Measurements from ENCODE around the gene GAB2. TPM values are rescaled to one million over a fixed set of nuclear protein-coding genes. Genes with fewer than 3 reads are reported as not detected.

The GAB2 gene
- total RNA-seq, 1 experiment from 2014 or later: 10.6 TPM

GRCh38 chr11:78415338-78415737, 2.3 kb downstream of the GAB2 start:
- no TSS peak for BruUV-seq (replicated peaks)
- H3K4me3 Mint-ChIP-seq (ENCODE audit: low read depth, unreplicated experiment): no peak overlapping the region
- DNase-seq: no peak
- H3K4me1 Mint-ChIP-seq (ENCODE audit: low read depth, unreplicated experiment): peaks cover 42% of the 10 kb centered on the region
- no peak for TF ChIP-seq CTCF (IDR thresholded peaks at IDR 0.05; ENCODE audit: unreplicated experiment)
- intact Hi-C loops (cut with micrococcal nuclease; ENCODE audit: unreplicated experiment): loop anchor here (5.0 kb wide), 1 partner anchor 147 kb away; no protein-coding TSS in a partner anchor
- no peak overlapping the region for H3K27ac Mint-ChIP-seq (ENCODE audit: unreplicated experiment)
- peaks cover 21% of the 10 kb centered on the region for H3K36me3 Mint-ChIP-seq (ENCODE audit: insufficient read depth, unreplicated experiment)
- peaks cover 2% of the 10 kb centered on the region for H3K9me3 Mint-ChIP-seq (ENCODE audit: low read depth, unreplicated experiment)
- CTCF ChIA-PET: interaction anchor here (1.7 kb wide), 1 partner anchor 11 kb away, joined by 4 read pairs; no protein-coding TSS in a partner anchor
- H3K27me3 Mint-ChIP-seq (ENCODE audit: unreplicated experiment): peaks cover 7% of the 10 kb centered on the region

- H3K27me3 Mint-ChIP-seq (ENCODE audit: unreplicated experiment): peaks cover 7% of the 10 kb centered on the region
- no peak overlapping the region for H3K4me3 Mint-ChIP-seq (ENCODE audit: low read depth, unreplicated experiment)
- no peak for DNase-seq
- intact Hi-C loops (cut with micrococcal nuclease; ENCODE audit: unreplicated experiment): loop anchor here (5.0 kb wide), 1 partner anchor 148 kb away; no protein-coding TSS in a partner anchor
- peaks cover 2% of the 10 kb centered on the region for H3K9me3 Mint-ChIP-seq (ENCODE audit: low read depth, unreplicated experiment)
- TF ChIP-seq CTCF (IDR thresholded peaks at IDR 0.05; ENCODE audit: unreplicated experiment): peak; percentile 47
- H3K4me1 Mint-ChIP-seq (ENCODE audit: low read depth, unreplicated experiment): peaks cover 36% of the 10 kb centered on the region
- H3K36me3 Mint-ChIP-seq (ENCODE audit: insufficient read depth, unreplicated experiment): peaks cover 21% of the 10 kb centered on the region
- no peak overlapping the region for H3K27ac Mint-ChIP-seq (ENCODE audit: unreplicated experiment)
- BruUV-seq (replicated peaks): no TSS peak
- CTCF ChIA-PET: no interaction called here
Measured at GRCh38 chr11:78414321-78415051, 3.1 kb downstream of the GAB2 start.

- no TSS peak for BruUV-seq (replicated peaks)
- no peak overlapping the region for H3K27ac Mint-ChIP-seq (ENCODE audit: unreplicated experiment)
Measured at GRCh38 chr11:78408619-78409018, 9.0 kb downstream of the GAB2 start.

GRCh38 chr11:78406568-78407196, 10.9 kb downstream of the GAB2 start:
- intact Hi-C loops (cut with micrococcal nuclease; ENCODE audit: unreplicated experiment): loop anchor here (10.0 kb wide), 1 partner anchor 62 kb away; no protein-coding TSS in a partner anchor
- H3K36me3 Mint-ChIP-seq (ENCODE audit: insufficient read depth, unreplicated experiment): no peaks in the 10 kb centered on the region
- DNase-seq: no peak
- H3K27ac Mint-ChIP-seq (ENCODE audit: unreplicated experiment): no peak overlapping the region
- H3K9me3 Mint-ChIP-seq (ENCODE audit: low read depth, unreplicated experiment): peaks cover 11% of the 10 kb centered on the region
- H3K4me3 Mint-ChIP-seq (ENCODE audit: low read depth, unreplicated experiment): no peak overlapping the region
- no peaks in the 10 kb centered on the region for H3K27me3 Mint-ChIP-seq (ENCODE audit: unreplicated experiment)
- TF ChIP-seq CTCF (IDR thresholded peaks at IDR 0.05; ENCODE audit: unreplicated experiment): no peak
- CTCF ChIA-PET: interaction anchor here (0.6 kb wide), 1 partner anchor 721 kb away, joined by 3 read pairs; no protein-coding TSS in a partner anchor
- BruUV-seq (replicated peaks): no TSS peak
- H3K4me1 Mint-ChIP-seq (ENCODE audit: low read depth, unreplicated experiment): no peaks in the 10 kb centered on the region

More at GRCh38 chr11:78408619-78409018, 9.0 kb downstream of the GAB2 start:
- no peaks in the 10 kb centered on the region for H3K27me3 Mint-ChIP-seq (ENCODE audit: unreplicated experiment)
- no peak overlapping the region for H3K4me3 Mint-ChIP-seq (ENCODE audit: low read depth, unreplicated experiment)
- peaks cover 11% of the 10 kb centered on the region for H3K9me3 Mint-ChIP-seq (ENCODE audit: low read depth, unreplicated experiment)
- peaks cover 6% of the 10 kb centered on the region for H3K4me1 Mint-ChIP-seq (ENCODE audit: low read depth, unreplicated experiment)
- no peak for DNase-seq
- H3K36me3 Mint-ChIP-seq (ENCODE audit: insufficient read depth, unreplicated experiment): no peaks in the 10 kb centered on the region
- CTCF ChIA-PET: no interaction called here
- TF ChIP-seq CTCF (IDR thresholded peaks at IDR 0.05; ENCODE audit: unreplicated experiment): no peak
- intact Hi-C loops (cut with micrococcal nuclease; ENCODE audit: unreplicated experiment): loop anchor here (10.0 kb wide), 1 partner anchor 64 kb away; no protein-coding TSS in a partner anchor

Measured in Calu3 (cell line).